ENCODE data around the gene GALNS. TPM values are rescaled to one million over a fixed set of nuclear protein-coding genes. Genes with fewer than 3 reads are reported as not detected.

Gene GALNS
- polyA plus RNA-seq, 1 donor from 2014 or later = 19.4 TPM

GRCh38 chr16:88780142-88781062, 76.3 kb downstream of the GALNS start:
- H3K27me3 ChIP-seq (ENCODE audit: insufficient read depth, low read depth, low read length) = peaks cover 28% of the 10 kb centered on the region
- no peak overlapping the region for H2AFZ ChIP-seq (ENCODE audit: low read depth, low read length)
- no peaks in the 10 kb centered on the region for H3K9me2 ChIP-seq (ENCODE audit: insufficient read depth, low read length)
- no peaks in the 10 kb centered on the region for H3K79me2 ChIP-seq (replicated peaks; ENCODE audit: insufficient read depth, low read length)
- TF ChIP-seq EZH2 (IDR thresholded peaks at IDR 0.05; ENCODE audit: borderline replicate concordance, insufficient read depth, low read length, poor library complexity, severe bottlenecking) (no peak), EP300 (conservative IDR thresholded peaks at IDR 0.05; ENCODE audit: poor library complexity, severe bottlenecking) (no peak), MXI1 (conservative IDR thresholded peaks at IDR 0.05; ENCODE audit: poor library complexity, severe bottlenecking) (no peak), POLR2AphosphoS5 (IDR thresholded peaks at IDR 0.05) (no peak), CTCF (IDR thresholded peaks at IDR 0.05; ENCODE audit: poor library complexity, severe bottlenecking) (no peak), RAD21 (conservative IDR thresholded peaks at IDR 0.05) (no peak), TAF1 (IDR thresholded peaks at IDR 0.05; ENCODE audit: low read depth) (no peak), SMC3 (conservative IDR thresholded peaks at IDR 0.05; ENCODE audit: poor library complexity) (no peak), REST (IDR thresholded peaks at IDR 0.05; ENCODE audit: borderline replicate concordance) (no peak)
- no peaks in the 10 kb centered on the region for H3K36me3 ChIP-seq (ENCODE audit: insufficient read depth, low read length)
- no peaks in the 10 kb centered on the region for H4K20me1 ChIP-seq (ENCODE audit: insufficient read depth)
- H3K4me3 ChIP-seq (ENCODE audit: low read length) = no peak overlapping the region
- H3K27ac ChIP-seq (ENCODE audit: low read length) = no peak overlapping the region
- H3K4me2 ChIP-seq (ENCODE audit: low read length) = no peak overlapping the region
- no peaks in the 10 kb centered on the region for H3K9me3 ChIP-seq (ENCODE audit: low read length)
- H3F3A ChIP-seq (ENCODE audit: insufficient read depth, low read length, poor library complexity, severe bottlenecking) = no peaks in the 10 kb centered on the region
- no peak overlapping the region for H3K9ac ChIP-seq (ENCODE audit: low read length)

GRCh38 chr16:88779406-88780141, 77.2 kb downstream of the GALNS start:
- Histone ChIP-seq H3K36me3 (ENCODE audit: insufficient read depth, low read length) (no peaks in the 10 kb centered on the region), H3K9me3 (ENCODE audit: low read length) (no peaks in the 10 kb centered on the region), H3F3A (ENCODE audit: insufficient read depth, low read length, poor library complexity, severe bottlenecking) (no peaks in the 10 kb centered on the region), H3K79me2 (replicated peaks; ENCODE audit: insufficient read depth, low read length) (no peaks in the 10 kb centered on the region), H3K4me2 (ENCODE audit: low read length) (no peak overlapping the region), H3K9me2 (ENCODE audit: insufficient read depth, low read length) (no peaks in the 10 kb centered on the region), H3K4me3 (ENCODE audit: low read length) (no peak overlapping the region), H3K27ac (ENCODE audit: low read length) (no peak overlapping the region), H2AFZ (ENCODE audit: low read depth, low read length) (no peak overlapping the region), H3K9ac (ENCODE audit: low read length) (no peak overlapping the region), H4K20me1 (ENCODE audit: insufficient read depth) (no peaks in the 10 kb centered on the region), H3K27me3 (ENCODE audit: insufficient read depth, low read depth, low read length) (peaks cover 24% of the 10 kb centered on the region)
- no peak for TF ChIP-seq MXI1 (conservative IDR thresholded peaks at IDR 0.05; ENCODE audit: poor library complexity, severe bottlenecking)
- no peak for TF ChIP-seq RAD21 (conservative IDR thresholded peaks at IDR 0.05)
- TF ChIP-seq POLR2AphosphoS5 (IDR thresholded peaks at IDR 0.05) = no peak
- no peak for TF ChIP-seq REST (IDR thresholded peaks at IDR 0.05; ENCODE audit: borderline replicate concordance)
- TF ChIP-seq TAF1 (IDR thresholded peaks at IDR 0.05; ENCODE audit: low read depth) = no peak
- no peak for TF ChIP-seq SMC3 (conservative IDR thresholded peaks at IDR 0.05; ENCODE audit: poor library complexity)
- TF ChIP-seq CTCF (IDR thresholded peaks at IDR 0.05; ENCODE audit: poor library complexity, severe bottlenecking) = no peak
- no peak for TF ChIP-seq EP300 (conservative IDR thresholded peaks at IDR 0.05; ENCODE audit: poor library complexity, severe bottlenecking)
- TF ChIP-seq EZH2 (IDR thresholded peaks at IDR 0.05; ENCODE audit: borderline replicate concordance, insufficient read depth, low read length, poor library complexity, severe bottlenecking) = no peak
